ENCODE results near the gene PPID. TPM values are rescaled to one million over a fixed set of nuclear protein-coding genes. Genes with fewer than 3 reads are reported as not detected.

The PPID gene
- total RNA-seq, 1 donor from 2014 or later = 39.2 TPM

GRCh38 chr4:158671665-158671914, 51.6 kb downstream of the PPID start, which contains the start of gene C4orf46:
C4orf46 (minus strand) TSS chr4:158671887; CDS start chr4:158671801, 86 bp downstream.
- Histone ChIP-seq H3K27me3 (ENCODE audit: low read depth) (no peaks in the 10 kb centered on the region), H3K9me3 (replicated peaks) (no peaks in the 10 kb centered on the region), H3K4me3 (peak within 1 kb of the TSS; percentile 91), H3K4me1 (peaks cover 64% of the 10 kb centered on the region), H3K27ac (replicated peaks) (peak within 1 kb of the TSS; percentile 99), H3K36me3 (no peaks in the 10 kb centered on the region)
- intact Hi-C loops (cut with micrococcal nuclease) = no loop called here
- no peak for TF ChIP-seq CTCF (IDR thresholded peaks at IDR 0.05; ENCODE audit: borderline replicate concordance)
- DNase-seq = no peak

- Histone ChIP-seq H3K27ac (replicated peaks) (peak overlapping the region; percentile 99), H3K4me3 (peak overlapping the region; percentile 91), H3K27me3 (ENCODE audit: low read depth) (no peaks in the 10 kb centered on the region), H3K9me3 (replicated peaks) (no peaks in the 10 kb centered on the region), H3K36me3 (no peaks in the 10 kb centered on the region), H3K4me1 (peaks cover 61% of the 10 kb centered on the region)
- DNase-seq = peak; percentile 77
- no peak for TF ChIP-seq CTCF (IDR thresholded peaks at IDR 0.05; ENCODE audit: borderline replicate concordance)
- intact Hi-C loops (cut with micrococcal nuclease) = no loop called here
Measured at GRCh38 chr4:158670975-158671664, 52.1 kb downstream of the PPID start.

DNA sequence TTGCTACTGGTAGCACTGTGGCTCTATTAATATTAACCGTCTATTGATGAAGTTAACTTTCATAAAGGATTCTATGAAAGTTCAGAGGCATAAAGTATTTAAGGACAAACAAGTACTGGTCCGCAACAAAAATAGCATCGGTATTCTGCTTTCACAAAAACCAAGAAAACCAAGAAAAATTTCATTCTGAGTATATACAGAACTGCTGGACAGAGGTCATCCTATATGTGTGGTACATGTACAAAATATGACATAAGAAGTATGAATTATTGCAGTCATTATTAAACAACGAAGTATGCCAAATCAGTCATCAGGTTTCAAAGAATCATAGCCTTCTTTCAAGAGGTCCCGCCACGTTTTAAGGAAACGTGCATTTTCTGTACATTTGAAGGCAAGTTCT, 53.9 kb downstream of the PPID start:
- no peak for DNase-seq
- H3K4me1 ChIP-seq = peaks cover 44% of the 10 kb centered on the region
- TF ChIP-seq CTCF (IDR thresholded peaks at IDR 0.05; ENCODE audit: borderline replicate concordance) = no peak
- no peaks in the 10 kb centered on the region for H3K27me3 ChIP-seq (ENCODE audit: low read depth)
- no peaks in the 10 kb centered on the region for H3K36me3 ChIP-seq
- no peak overlapping the region for H3K27ac ChIP-seq (replicated peaks)
- no peak overlapping the region for H3K4me3 ChIP-seq
- H3K9me3 ChIP-seq (replicated peaks) = no peaks in the 10 kb centered on the region
- intact Hi-C loops (cut with micrococcal nuclease) = no loop called here

GRCh38 chr4:158667651-158668198, 55.5 kb downstream of the PPID start:
- H3K27ac ChIP-seq (replicated peaks) = no peak overlapping the region
- H3K9me3 ChIP-seq (replicated peaks) = no peaks in the 10 kb centered on the region
- peaks cover 28% of the 10 kb centered on the region for H3K4me1 ChIP-seq
- no peaks in the 10 kb centered on the region for H3K36me3 ChIP-seq
- peak; percentile 49 for TF ChIP-seq CTCF (IDR thresholded peaks at IDR 0.05; ENCODE audit: borderline replicate concordance)
- no peak overlapping the region for H3K4me3 ChIP-seq
- no peak for DNase-seq
- no peaks in the 10 kb centered on the region for H3K27me3 ChIP-seq (ENCODE audit: low read depth)
- intact Hi-C loops (cut with micrococcal nuclease) = no loop called here

- intact Hi-C loops (cut with micrococcal nuclease) = no loop called here
- Histone ChIP-seq H3K4me3 (no peak overlapping the region), H3K27me3 (ENCODE audit: low read depth) (no peaks in the 10 kb centered on the region), H3K27ac (replicated peaks) (no peak overlapping the region), H3K4me1 (peaks cover 23% of the 10 kb centered on the region), H3K9me3 (replicated peaks) (no peaks in the 10 kb centered on the region), H3K36me3 (no peaks in the 10 kb centered on the region)
- DNase-seq = no peak
- no peak for TF ChIP-seq CTCF (IDR thresholded peaks at IDR 0.05; ENCODE audit: borderline replicate concordance)
Measured at GRCh38 chr4:158666892-158667291, 56.3 kb downstream of the PPID start.

Data from left ventricle myocardium inferior (tissue), 1 donor.